Neural progenitor cell (in vitro differentiated cells): ENCODE data around the gene DCAF7. TPM values are rescaled to one million over a fixed set of nuclear protein-coding genes. Genes with fewer than 3 reads are reported as not detected.

Source experiments
- DNase-seq: peaks from one replicate; pipeline ENCODE4 v3.0.0-alpha.2; 2016; ENCODE audit warnings: low spot score
- H2AFZ ChIP-seq: fragments of 200-600 bp; sonication (generic); replicated peaks from 2 replicates; pipeline ENCODE4 v1.6.1; 2016; ENCODE audit warnings: antibody characterized with exemption
- H3F3A ChIP-seq: fragments of 200-600 bp; sonication (generic); 2 replicates; pipeline ENCODE4 v1.6.1; 2016; ENCODE audit warnings: antibody characterized with exemption, low read depth
- H3K27ac ChIP-seq: fragments of 200-600 bp; sonication (generic); 2 replicates; pipeline ENCODE4 v1.5.1; 2016; ENCODE audit warnings: mild to moderate bottlenecking
- H3K27me3 ChIP-seq: fragments of 200-600 bp; sonication (generic); 2 replicates; pipeline ENCODE4 v1.6.1; 2016; ENCODE audit warnings: mild to moderate bottlenecking, moderate library complexity
- H3K36me3 ChIP-seq: fragments of 200-600 bp; sonication (generic); 2 replicates; pipeline ENCODE4 v1.5.1; 2016
- H3K4me1 ChIP-seq: fragments of 200-600 bp; sonication (generic); 2 replicates; pipeline ENCODE4 v1.6.1; 2016; ENCODE audit warnings: mixed run types
- H3K4me2 ChIP-seq: fragments of 200-600 bp; sonication (generic); 2 replicates; pipeline ENCODE4 v1.6.1; 2016
- H3K4me3 ChIP-seq: fragments of 200-600 bp; sonication (generic); 2 replicates; pipeline ENCODE4 v1.5.1; 2016
- H3K79me2 ChIP-seq: fragments of 200-600 bp; sonication (generic); 2 replicates; pipeline ENCODE4 v1.6.1; 2016; ENCODE audit warnings: low read depth
- H3K9ac ChIP-seq: fragments of 200-600 bp; sonication (generic); 2 replicates; pipeline ENCODE4 v1.6.1; 2016
- H3K9me3 ChIP-seq: fragments of 200-600 bp; sonication (generic); 2 replicates; pipeline ENCODE4 v1.5.1; 2016; ENCODE audit warnings: low read depth
- H4K20me1 ChIP-seq: fragments of 200-600 bp; sonication (generic); 2 replicates; pipeline ENCODE4 v1.6.1; 2016; ENCODE audit warnings: low read depth
- H3K27ac Mint-ChIP-seq: 3 replicates; pipeline ENCODE4 v1.8.0; 2021; ENCODE audit warnings: mixed read lengths
- H3K27me3 Mint-ChIP-seq: 2 replicates; pipeline ENCODE4 v1.8.0; 2022; ENCODE audit warnings: low read depth, mild to moderate bottlenecking, inconsistent platforms, moderate library complexity, mixed read lengths; ENCODE audit not compliant: insufficient read depth
- H3K36me3 Mint-ChIP-seq: 3 replicates; pipeline ENCODE4 v1.8.0; 2021; ENCODE audit warnings: mixed read lengths
- H3K4me1 Mint-ChIP-seq: 3 replicates; pipeline ENCODE4 v1.8.0; 2021; ENCODE audit warnings: mixed read lengths
- H3K4me3 Mint-ChIP-seq: 3 replicates; pipeline ENCODE4 v1.8.0; 2021; ENCODE audit warnings: mild to moderate bottlenecking, moderate library complexity, mixed read lengths
- H3K9me3 Mint-ChIP-seq: 3 replicates; pipeline ENCODE4 v1.8.0; 2020; ENCODE audit warnings: mixed read lengths
- EZH2 ChIP-seq: fragments of 200-600 bp; sonication (generic); IDR thresholded peaks from 2 replicates; pipeline ENCODE4 v1.6.1; 2017; ENCODE audit warnings: antibody characterized with exemption, mild to moderate bottlenecking, moderate library complexity
- EZH2phosphoT487 ChIP-seq: fragments of 200-600 bp; sonication (generic); IDR thresholded peaks from 2 replicates; pipeline ENCODE4 v1.6.1; 2017; ENCODE audit warnings: antibody characterized with exemption
- total RNA-seq: library from RNA; depleted of rRNA; stranded (reverse); fragments of >200 nt; gene quantifications from 2 replicates; pipeline ENCODE4 v1.2.3, GENCODE V29; 2015; ENCODE audit warnings: low replicate concordance
- TF ChIP-seq, protein P1 (sequence below): fragments of 200-600 bp; sonication (generic); IDR thresholded peaks from 2 replicates; pipeline ENCODE4 v1.5.1; 2017; ENCODE audit warnings: antibody characterized with exemption, mild to moderate bottlenecking

The DCAF7 gene
- total RNA-seq, 1 donor from 2014 or later = 56.5 TPM

DNA sequence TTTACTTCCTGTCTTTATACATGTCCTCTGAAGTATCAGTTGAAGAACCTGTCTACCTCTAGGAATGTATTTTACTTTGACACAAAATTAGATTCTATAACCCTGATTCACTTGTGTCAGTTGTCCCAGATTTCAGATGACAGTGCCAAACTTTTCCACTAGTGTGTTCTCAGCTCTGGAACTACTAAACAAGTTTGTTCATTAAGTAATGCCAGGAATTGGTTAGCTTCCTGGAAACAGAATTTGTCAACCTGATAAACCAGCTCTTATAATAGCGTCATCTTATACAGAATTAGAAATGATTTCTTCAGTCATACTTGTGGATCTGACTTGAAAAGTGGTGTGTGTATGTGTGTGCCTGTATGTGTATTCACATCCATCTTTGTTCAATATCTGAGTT lies 79.3 kb downstream of the DCAF7 start:
- peaks cover 53% of the 10 kb centered on the region for H4K20me1 ChIP-seq
- H3F3A ChIP-seq = peaks cover 36% of the 10 kb centered on the region
- H3K4me2 ChIP-seq = no peak overlapping the region
- H3K79me2 ChIP-seq = peaks cover 59% of the 10 kb centered on the region
- Mint-ChIP-seq H3K4me1 (peaks cover 33% of the 10 kb centered on the region), H3K27ac (no peak overlapping the region), H3K36me3 (peaks cover 5% of the 10 kb centered on the region), H3K4me3 (no peak overlapping the region), H3K27me3 (no peaks in the 10 kb centered on the region), H3K9me3 (no peaks in the 10 kb centered on the region)
- H3K27ac ChIP-seq = no peak overlapping the region
- DNase-seq = no peak
- no peaks in the 10 kb centered on the region for H3K9me3 ChIP-seq
- no peaks in the 10 kb centered on the region for H3K27me3 ChIP-seq
- H2AFZ ChIP-seq = no peak overlapping the region
- H3K36me3 ChIP-seq = no peaks in the 10 kb centered on the region
- peaks cover 25% of the 10 kb centered on the region for H3K4me1 ChIP-seq
- H3K9ac ChIP-seq = no peak overlapping the region
- no peak overlapping the region for H3K4me3 ChIP-seq
- no peak for TF ChIP-seq EZH2phosphoT487
- TF ChIP-seq, protein P1, sequence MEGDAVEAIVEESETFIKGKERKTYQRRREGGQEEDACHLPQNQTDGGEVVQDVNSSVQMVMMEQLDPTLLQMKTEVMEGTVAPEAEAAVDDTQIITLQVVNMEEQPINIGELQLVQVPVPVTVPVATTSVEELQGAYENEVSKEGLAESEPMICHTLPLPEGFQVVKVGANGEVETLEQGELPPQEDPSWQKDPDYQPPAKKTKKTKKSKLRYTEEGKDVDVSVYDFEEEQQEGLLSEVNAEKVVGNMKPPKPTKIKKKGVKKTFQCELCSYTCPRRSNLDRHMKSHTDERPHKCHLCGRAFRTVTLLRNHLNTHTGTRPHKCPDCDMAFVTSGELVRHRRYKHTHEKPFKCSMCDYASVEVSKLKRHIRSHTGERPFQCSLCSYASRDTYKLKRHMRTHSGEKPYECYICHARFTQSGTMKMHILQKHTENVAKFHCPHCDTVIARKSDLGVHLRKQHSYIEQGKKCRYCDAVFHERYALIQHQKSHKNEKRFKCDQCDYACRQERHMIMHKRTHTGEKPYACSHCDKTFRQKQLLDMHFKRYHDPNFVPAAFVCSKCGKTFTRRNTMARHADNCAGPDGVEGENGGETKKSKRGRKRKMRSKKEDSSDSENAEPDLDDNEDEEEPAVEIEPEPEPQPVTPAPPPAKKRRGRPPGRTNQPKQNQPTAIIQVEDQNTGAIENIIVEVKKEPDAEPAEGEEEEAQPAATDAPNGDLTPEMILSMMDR = no peak
- no peak for TF ChIP-seq EZH2

GRCh38 chr17:63631062-63631461 lies 80.8 kb downstream of the DCAF7 start:
- Histone ChIP-seq H4K20me1 (peaks cover 40% of the 10 kb centered on the region), H3K27me3 (no peaks in the 10 kb centered on the region), H2AFZ (no peak overlapping the region), H3K9ac (no peak overlapping the region), H3K9me3 (no peaks in the 10 kb centered on the region), H3F3A (peaks cover 36% of the 10 kb centered on the region), H3K4me3 (no peak overlapping the region), H3K27ac (peak overlapping the region; percentile 50), H3K79me2 (peaks cover 45% of the 10 kb centered on the region), H3K4me2 (peak overlapping the region; percentile 62), H3K36me3 (no peaks in the 10 kb centered on the region), H3K4me1 (peaks cover 28% of the 10 kb centered on the region)
- peaks cover 26% of the 10 kb centered on the region for H3K4me1 Mint-ChIP-seq
- no peak for DNase-seq
- no peak overlapping the region for H3K4me3 Mint-ChIP-seq
- peaks cover 7% of the 10 kb centered on the region for H3K36me3 Mint-ChIP-seq
- no peaks in the 10 kb centered on the region for H3K27me3 Mint-ChIP-seq
- TF ChIP-seq EZH2phosphoT487 (no peak), EZH2 (no peak)
- TF ChIP-seq, protein P1 = no peak
- H3K9me3 Mint-ChIP-seq = no peaks in the 10 kb centered on the region
- H3K27ac Mint-ChIP-seq = no peak overlapping the region

DNA sequence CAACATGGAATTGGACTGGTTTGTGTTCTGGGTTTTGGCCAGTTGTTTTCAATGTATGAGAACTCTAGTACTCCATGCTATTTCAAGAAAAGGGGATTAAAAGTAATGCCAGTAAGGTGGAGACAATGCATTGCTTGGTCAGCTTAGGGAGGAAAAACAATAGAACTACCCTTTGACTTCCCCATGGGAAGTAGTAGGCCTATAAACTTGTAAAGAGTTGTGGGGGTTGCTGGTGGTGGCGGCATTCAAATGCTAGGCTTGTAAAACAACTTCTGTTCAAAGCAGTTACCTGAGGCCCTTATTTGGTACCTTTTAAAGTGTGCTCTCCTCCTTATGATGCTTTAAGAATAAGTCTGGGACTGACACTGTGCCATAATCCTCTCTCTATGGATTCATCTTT lies 81.3 kb downstream of the DCAF7 start:
- Mint-ChIP-seq H3K27ac (no peak overlapping the region), H3K4me3 (no peak overlapping the region), H3K9me3 (no peaks in the 10 kb centered on the region), H3K4me1 (peaks cover 24% of the 10 kb centered on the region), H3K36me3 (peaks cover 7% of the 10 kb centered on the region), H3K27me3 (no peaks in the 10 kb centered on the region)
- peaks cover 36% of the 10 kb centered on the region for H3F3A ChIP-seq
- no peak overlapping the region for H2AFZ ChIP-seq
- peaks cover 28% of the 10 kb centered on the region for H3K4me1 ChIP-seq
- H3K27ac ChIP-seq = peak overlapping the region; percentile 50
- H3K27me3 ChIP-seq = no peaks in the 10 kb centered on the region
- no peaks in the 10 kb centered on the region for H3K9me3 ChIP-seq
- H3K4me3 ChIP-seq = no peak overlapping the region
- peak overlapping the region; percentile 6 for H3K9ac ChIP-seq
- peaks cover 39% of the 10 kb centered on the region for H3K79me2 ChIP-seq
- H3K36me3 ChIP-seq = no peaks in the 10 kb centered on the region
- H4K20me1 ChIP-seq = peaks cover 35% of the 10 kb centered on the region
- DNase-seq = peak; percentile 47
- no peak for TF ChIP-seq EZH2phosphoT487
- TF ChIP-seq, protein P1 = no peak
- no peak for TF ChIP-seq EZH2
- peak overlapping the region; percentile 62 for H3K4me2 ChIP-seq
